HG03575 (cell line): ENCODE results near the gene NAT8.
"Not testable (repeated sequence)": the region's sequence is repeated elsewhere in the genome, so short reads cannot be mapped to it uniquely, and the experiment has no call there.

ENCODE experiments used
- ATAC-seq: cut with Tn5 transposase; IDR thresholded peaks from one replicate; pipeline ENCODE4 v1.9.1; 2021; ENCODE audit not compliant: unreplicated experiment, insufficient number of reproducible peaks, low FRiP score; ENCODE audit errors: extremely low read depth

NAT8 gene, protein sequence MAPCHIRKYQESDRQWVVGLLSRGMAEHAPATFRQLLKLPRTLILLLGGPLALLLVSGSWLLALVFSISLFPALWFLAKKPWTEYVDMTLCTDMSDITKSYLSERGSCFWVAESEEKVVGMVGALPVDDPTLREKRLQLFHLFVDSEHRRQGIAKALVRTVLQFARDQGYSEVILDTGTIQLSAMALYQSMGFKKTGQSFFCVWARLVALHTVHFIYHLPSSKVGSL

GRCh38 chr2:73642338-73643018 lies at the start of gene NAT8:
Gene NAT8, minus strand, starts transcription at chr2:73642422. Its CDS starts 794 bp downstream, at chr2:73641628.
- no peak for ATAC-seq

DNA sequence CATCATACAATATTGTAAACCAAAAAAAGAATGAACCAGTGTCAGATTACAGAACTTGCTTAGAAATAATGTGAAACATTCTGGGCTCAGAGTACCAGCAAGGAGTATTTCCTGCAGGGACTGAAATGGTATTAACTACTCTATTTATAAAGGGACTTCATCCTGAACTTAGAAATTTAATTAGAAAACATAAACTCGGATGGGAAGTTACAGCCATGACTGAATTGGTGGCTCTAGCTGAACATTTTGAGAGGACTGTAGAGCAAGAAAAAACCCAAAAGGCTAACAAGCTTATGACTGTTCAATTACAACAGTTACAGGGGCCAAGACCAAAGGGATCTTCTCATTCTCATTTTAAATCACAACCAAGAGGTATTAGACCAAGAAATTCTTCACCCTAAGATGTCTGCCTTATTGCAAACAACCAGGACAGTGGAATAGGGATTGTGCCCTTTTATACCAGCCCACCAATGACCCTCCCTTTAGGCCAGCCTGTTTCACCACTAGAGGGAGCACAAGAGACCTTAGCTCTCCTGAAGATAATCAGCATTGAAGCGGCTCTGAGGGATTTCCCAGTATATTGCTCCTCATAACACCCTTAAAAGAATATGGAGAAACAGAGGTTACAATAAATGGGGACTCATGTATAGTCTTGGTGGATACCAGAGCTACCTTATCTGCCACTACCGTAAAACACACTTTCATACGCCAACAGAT lies 48.3 kb upstream of the NAT8 start:
- not testable (repeated sequence) for ATAC-seq

DNA sequence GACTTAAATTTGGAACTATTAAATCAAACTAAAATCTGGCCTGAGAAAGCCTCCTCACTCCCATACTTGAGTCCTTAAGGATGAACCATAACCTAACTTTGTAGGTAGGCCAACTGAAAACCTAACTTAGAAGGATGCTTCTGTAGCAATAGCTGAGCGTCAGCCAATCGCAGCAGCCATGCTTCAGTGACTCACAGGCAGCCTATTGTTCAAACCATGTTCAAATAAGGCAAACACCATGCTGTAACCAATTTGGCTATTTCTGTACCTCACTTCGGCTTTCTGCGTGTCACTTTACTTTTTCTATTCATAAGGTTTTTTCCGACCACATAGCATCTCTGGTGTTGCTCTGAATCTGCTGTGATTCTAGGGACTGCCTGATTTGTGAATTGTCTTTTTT lies 46.3 kb upstream of the NAT8 start:
- ATAC-seq = not testable (repeated sequence)

DNA sequence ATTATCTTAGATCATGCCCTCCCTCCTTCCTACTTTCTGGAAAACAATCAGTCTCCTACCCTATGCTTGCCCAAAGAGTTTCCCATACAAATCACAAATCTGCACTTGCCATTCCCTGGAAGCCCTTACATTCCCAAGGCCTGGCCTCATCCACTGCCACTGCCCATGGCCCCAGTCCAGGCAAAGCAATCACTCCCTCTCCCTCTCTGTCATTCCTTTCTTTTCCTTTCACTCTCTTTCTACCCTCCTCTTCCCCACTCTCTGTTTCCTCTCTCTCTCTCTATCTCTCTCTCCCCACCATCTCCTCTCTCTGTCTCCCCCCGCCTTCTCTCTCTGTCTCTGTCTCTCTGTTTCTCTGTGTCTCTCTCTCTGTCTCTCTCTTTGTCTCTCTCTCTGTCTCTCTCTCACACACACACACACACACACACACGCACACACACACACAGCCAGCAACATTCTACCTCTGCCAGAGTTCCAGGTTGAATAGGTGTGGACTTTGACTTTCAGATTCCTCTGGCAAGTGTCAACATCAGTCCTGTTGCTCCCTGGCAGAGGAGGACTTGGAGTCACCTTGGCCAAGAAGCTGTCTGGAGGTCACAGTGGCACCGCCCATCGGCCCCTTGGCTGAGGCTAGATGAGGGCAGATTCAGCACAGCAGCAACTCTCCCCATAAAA lies 43.7 kb upstream of the NAT8 start:
- ATAC-seq = no peak

DNA sequence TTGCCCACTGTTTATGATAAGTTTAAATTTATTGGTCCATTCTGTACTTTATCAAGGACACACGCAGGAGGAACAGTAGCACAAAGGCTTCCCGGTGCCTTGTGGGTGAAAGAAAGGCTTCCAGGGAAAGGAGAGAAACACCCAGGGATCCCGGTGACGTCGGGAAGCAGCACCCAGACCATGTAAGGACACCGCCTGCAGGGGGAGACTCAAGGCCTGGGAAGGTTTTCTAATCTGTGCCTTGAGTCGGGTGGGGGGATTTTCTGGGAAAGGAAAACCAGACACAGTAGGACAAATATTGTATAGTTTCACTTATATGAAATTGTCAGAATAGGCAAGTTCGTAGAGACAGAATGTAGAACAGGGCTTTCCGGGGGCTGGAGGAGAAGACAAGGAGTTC lies 42.7 kb upstream of the NAT8 start:
- ATAC-seq = not testable (repeated sequence)

DNA sequence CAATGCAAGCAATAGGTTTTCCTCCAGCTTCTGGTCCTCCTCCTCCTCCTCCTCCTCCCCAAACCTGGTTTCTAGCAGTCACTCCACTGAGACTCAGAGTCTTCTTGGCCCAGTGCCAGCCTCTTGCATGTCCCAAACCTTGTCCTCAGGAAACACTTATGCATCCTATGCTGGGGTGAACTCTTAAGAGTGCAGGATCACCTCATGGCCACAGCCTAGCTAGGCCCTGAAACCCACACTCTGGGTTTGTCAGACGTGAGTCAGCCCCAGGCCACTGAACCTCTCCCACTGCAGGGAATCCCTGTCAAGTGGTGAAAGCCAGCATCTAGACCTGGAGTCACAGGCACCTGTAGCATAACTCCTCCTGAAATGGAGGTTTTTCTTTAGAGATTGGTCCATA lies 42.1 kb upstream of the NAT8 start:
- not testable (repeated sequence) for ATAC-seq

DNA sequence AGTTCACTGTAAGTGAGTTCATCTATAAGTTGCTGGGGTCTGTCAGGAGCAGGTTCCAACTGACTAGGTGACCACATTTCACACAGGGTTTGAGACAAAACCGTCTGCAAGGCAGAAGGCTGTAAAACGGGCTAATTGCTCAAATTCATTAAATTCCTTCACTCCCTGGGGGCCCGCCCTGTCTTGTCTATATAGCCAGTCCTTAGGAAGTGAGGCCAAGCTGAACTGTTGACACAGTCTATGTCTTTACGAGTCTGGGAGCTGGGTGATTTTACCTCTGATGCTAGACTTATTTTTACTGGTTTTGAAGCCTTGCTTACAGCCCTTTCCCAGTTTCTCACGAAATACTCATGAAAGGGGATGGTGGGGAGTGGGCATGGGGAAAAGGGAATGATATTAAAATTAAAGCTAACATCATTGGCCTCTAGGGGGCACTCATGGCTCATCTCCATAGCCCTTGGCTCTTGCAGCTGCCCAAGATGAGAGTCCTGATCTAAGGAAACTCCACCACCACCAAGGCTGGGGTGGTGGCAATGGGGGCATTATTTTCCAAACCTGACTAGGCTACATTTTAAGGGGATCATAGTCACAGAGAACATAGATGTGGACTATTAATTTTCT lies 37.8 kb upstream of the NAT8 start:
- ATAC-seq = not testable (repeated sequence)

GRCh38 chr2:73679237-73679636 lies 37.0 kb upstream of the NAT8 start:
- not testable (repeated sequence) for ATAC-seq

GRCh38 chr2:73678008-73678407 lies 35.8 kb upstream of the NAT8 start:
- not testable (repeated sequence) for ATAC-seq

DNA sequence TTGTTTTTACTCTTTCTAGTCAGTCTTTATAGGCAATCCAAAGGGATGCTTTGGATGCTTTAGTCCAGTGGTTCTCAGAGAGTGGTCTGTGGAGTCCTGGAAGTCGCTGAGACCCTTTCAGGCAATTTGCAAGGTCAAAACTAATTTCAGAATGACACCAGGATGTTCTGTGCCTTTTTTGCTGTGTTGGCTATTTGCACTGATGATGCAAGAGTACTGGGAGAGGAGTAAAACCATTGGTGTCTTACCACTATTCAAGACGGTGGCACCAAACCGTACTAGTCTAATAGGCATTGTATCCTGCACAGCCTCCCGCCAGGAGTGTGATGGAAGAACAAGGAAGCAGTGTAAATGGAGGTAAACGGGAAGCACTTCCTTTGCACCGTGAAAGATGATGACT lies 34.0 kb upstream of the NAT8 start:
- ATAC-seq = not testable (repeated sequence)

- not testable (repeated sequence) for ATAC-seq
These were observed 32.5 kb upstream of the NAT8 start for GRCh38 chr2:73674696-73675157.

- not testable (repeated sequence) for ATAC-seq
These were observed 27.8 kb upstream of the NAT8 start for GRCh38 chr2:73669976-73670375.

- ATAC-seq = not testable (repeated sequence)
These were observed 25.0 kb upstream of the NAT8 start for GRCh38 chr2:73667239-73667638.

DNA sequence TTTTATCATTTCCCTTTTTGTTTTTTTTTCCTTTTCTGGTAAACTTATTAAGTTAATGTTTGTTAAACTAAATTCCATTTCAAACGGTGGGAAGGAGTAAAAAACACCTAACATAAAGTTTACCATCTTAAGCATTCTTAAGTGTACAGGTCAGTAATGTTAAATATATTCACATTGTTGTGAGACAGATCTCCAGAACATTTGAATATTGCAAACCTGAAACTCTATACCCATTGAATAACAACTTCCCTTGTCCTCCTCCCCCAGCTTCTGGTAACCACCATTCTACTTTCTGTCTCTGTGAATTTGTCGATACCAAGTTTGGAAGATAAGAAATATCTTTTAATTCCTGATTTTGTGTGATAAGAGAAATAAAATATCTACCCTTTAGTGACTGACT lies 12.0 kb upstream of the NAT8 start:
- ATAC-seq = no peak

GRCh38 chr2:73652348-73652747 lies 10.1 kb upstream of the NAT8 start:
- ATAC-seq = no peak

DNA sequence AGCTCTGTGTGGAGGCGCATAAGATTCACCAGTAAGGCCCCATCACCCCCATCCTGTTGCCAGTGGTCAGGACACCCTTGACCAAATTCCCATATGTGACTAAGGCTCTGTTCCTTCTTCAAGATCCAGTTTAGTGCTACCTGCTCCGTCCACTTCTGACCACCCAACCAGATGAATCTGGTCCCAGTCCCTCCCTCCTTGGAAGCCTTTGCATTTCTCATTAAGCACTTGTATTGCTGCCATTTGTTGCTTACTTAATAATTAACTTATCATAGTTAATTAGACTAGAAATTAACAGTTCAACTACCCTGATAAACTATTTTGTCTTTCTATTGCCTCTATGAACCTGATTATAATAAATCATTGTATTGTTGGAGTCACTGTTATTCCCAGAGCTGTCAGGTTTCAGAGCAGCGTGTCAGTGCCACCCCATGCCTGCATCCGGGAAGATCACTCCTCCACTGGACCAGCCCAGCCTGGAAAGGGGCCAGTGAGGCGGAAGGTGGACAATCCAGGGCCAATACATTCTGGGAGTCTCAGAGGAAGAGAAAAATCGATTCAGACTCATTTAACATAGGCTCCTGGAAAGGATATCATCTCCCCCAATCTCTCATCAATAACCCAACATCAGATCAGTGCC lies 9.5 kb upstream of the NAT8 start:
- no peak for ATAC-seq

DNA sequence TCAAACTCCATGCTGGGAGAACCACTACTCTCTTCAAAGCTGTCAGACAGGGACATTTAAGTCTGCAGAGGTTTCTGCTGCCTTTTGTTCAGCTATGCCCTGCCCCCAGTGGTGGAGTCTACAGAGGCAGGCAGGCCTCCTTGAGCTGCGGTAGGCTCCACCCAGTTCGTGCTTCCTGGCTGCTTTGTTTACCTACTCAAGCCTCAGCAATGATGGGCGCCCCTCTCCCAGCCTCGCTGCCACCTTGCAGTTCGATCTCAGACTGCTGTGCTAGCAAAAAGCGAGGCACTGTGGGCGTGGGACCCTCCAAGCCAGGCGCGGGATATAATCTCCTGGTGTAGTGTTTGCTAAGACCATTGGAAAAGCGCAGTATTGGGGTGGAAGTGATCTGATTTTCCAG lies 5.5 kb upstream of the NAT8 start:
- ATAC-seq = not testable (repeated sequence)

GRCh38 chr2:73641767-73642062 lies 507 bp downstream of the NAT8 start:
- no peak for ATAC-seq
